Measurements from ENCODE around the gene SLIT1.

SLIT1 gene

DNA sequence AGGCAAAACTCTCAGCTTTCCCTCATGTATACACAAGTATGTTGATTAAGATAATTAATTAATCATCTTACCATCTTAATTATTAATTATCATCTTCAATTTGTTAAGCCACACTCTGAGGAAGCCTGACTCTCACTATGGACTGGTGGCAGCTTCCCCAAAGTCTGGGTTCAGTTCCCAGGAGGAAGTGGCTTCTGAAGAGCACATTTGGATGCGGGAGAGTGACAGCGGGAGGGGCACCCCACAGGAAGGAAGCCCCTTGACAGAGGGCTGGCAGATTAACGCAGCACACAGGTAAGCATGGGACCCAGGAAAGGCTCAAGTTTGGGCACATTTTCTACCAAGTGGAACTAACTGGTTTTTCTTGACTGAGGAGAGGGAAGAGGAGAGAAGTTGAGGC is 13.4 kb upstream of the SLIT1 start:
- DNase-seq: no peak

GRCh38 chr10:97197030-97197500 is 11.3 kb upstream of the SLIT1 start:
- DNase-seq: no peak

GRCh38 chr10:97196223-97197029 is 10.7 kb upstream of the SLIT1 start:
- no peak for DNase-seq

GRCh38 chr10:97195706-97196222 is 10.0 kb upstream of the SLIT1 start:
- DNase-seq: no peak

GRCh38 chr10:97192952-97193435 is 7.2 kb upstream of the SLIT1 start:
- no peak for DNase-seq

DNA sequence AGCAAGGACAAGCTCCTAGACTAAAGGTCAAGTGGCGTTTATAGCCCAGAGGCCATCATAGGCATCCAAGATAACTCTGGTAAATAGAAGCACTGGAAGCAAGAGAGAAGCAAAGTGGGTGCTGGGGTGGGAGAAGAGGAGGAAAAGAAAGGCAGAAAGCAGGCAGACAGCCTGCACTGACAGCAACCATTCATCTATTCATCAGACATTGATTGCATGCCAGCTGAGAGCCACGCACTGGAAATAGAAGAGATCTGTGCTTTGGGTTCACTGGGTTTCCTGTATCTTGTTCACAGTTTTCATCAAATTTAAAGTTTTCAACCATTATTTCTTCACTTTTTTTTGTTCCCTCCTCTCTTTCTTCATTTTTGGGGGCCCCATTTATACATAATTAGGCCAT is 4.7 kb upstream of the SLIT1 start:
- no peak for DNase-seq

DNA sequence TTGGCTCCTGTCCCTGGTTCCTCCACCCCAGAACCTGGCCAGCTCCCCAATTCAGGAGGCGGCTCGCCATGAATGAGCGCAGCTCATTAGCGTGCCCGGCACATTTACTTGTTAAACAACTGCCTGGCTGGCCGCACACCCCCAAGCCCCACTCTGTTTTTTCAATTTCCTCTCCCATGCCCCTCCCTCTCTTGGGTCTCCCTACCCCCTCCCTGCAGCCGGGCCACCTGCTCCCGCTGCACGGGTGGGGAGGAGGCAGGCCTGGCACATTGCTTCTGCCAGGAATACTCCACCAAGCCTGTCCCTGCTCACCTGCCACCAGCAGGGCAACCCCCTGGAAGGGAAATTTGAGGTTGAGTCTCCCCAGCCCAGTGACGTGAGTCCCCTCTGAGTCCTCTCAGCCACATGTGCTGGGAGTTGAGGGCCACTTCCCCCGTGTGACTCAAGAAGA is 2.5 kb upstream of the SLIT1 start:
- DNase-seq: no peak

- no peak for DNase-seq
These were observed 1.2 kb upstream of the SLIT1 start for GRCh38 chr10:97186911-97187310.

DNA sequence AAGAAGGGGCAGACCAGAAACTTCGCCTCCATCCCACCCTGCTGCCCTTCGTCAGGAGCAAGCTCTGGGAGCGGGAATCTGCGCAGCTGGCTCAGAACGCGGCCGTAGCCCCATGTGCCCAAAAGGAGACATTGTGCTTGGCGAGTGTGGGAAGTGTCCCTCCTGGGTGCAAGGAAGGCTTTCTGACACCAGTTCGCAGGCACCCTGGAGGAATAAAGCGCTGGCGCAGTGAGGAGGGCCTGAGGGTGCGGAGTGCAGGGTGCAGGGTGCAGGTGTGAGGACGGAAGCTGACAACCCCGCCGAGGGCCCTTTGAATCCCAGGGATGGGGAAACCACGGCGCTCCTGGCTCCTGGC is 811 bp downstream of the SLIT1 start:
- DNase-seq: no peak

DNA sequence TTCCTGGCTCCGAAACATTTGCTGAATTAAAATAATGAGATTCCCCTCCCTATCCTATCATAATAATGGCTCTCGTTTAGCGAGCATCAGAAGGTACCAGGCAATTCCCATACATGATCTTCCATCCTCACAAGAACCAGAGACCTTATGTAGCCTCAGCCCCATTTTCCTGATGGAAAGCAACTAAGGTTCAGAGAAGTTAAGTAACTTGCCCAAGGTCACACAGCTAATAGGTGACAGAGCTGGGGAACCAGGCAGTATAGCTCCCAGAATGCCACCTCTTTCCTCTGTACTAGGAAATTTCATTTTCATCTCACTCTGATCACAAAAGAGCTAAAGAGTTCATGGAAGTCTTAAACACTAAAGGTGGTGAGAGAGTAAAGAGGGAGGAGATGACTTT is 2.4 kb downstream of the SLIT1 start:
- DNase-seq: no peak

DNA sequence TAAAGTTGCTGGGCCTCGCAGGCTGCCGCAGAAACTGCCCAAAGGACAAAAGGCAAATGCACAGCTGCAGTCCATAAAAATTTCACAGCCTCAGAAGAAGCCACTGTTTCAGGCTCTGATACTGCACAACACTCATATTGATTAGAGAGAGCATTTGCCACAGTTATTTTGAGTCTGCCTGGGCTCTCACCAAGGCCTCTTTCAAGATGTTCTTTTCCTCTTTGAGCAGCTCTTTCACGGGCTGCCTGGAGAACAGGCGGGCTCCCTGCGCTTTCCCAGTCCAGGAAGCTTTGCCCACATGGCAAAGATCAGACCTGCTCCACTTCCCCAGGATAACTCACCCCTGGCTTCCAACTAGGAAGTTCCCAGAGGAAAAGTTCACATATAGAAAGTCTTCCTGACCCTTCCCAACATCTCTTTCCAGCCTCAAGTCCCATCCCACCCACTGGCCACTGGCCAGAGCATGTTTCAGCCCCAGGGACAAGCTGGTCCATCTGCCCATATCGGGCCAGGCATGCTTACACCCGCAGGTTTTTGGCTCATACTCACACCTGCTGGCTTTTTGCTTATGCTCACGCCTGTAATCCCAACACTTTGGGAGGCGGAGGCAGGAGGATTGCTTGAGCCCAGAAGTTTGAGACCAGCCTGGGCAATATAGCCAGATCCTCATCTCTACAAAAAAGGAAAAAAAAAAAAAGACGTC is 3.3 kb downstream of the SLIT1 start:
- DNase-seq: no peak

- DNase-seq: no peak
These were observed 4.8 kb downstream of the SLIT1 start for GRCh38 chr10:97180986-97181385.

DNA sequence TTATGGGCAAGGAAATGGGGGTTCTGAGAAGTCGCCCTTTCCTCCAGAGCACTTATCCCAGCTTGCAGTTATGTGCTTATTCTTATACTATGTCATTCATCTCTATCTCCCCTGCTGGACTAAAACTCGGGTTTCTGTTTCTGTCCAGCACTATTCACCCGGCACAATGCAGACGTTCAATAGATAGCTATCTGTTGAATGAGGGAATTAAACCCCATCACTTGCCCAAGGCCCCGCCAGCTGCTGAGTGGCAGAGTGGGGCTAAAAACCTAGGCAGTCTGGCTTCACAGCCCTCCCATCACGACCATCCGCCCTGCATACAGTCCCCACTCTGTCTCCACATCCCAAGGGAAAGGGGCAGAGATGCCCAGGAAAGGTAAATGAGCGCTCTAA is 5.4 kb downstream of the SLIT1 start:
- no peak for DNase-seq

DNA sequence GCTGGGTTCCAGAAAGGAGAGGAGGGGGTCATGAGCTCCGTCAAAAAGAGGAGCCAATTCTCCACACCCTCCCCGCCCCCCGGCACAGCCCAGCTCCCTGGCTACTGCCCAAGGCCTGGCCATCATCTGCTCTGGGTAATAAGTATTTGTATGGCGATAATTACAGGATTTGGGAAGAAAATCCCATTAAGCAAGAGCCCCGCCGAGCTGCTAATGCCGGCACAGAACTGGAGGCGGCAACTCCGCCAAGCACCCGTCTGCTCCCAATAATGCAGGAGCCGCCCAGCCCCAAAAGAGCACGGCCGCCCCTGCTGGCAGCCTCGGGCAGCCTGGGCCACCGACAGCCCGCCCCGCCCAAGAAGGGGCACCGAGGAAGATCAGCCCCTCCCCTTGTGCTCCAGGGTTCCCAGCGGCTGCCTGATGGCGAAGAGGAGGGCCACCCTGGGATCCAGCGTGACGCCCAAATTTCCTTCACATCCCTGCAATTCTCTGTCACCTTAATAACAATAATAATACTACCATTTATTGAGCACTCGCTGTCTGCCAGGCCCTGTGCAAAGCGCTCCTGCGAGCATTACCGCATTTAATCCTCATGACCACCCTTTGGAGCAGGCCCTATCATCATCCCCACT is 5.9 kb downstream of the SLIT1 start:
- DNase-seq: no peak

GRCh38 chr10:97179311-97179710 is 6.4 kb downstream of the SLIT1 start:
- no peak for DNase-seq

DNA sequence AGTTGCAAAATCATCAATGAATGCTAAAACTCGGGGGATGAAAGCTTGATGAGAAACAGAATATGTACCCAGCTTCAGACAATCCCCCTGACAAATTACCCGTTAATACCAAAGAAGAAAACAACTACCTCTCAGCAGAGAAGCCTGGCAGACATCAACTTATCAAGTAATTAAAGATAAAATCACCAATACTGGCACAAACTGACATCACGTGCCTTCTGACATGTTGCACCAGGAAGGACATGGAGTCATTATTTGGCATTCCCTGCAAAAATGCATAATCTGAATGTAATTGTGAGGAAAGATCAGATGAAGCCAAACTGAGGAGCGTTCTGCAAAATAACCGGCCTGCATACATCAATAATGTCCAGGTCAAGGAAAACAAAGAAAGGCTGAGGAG is 7.7 kb downstream of the SLIT1 start:
- DNase-seq: no peak

- DNase-seq: no peak
These were observed 9.5 kb downstream of the SLIT1 start for GRCh38 chr10:97176226-97176625.

- no peak for DNase-seq
These were observed 10.2 kb downstream of the SLIT1 start for GRCh38 chr10:97175586-97175985.

DNA sequence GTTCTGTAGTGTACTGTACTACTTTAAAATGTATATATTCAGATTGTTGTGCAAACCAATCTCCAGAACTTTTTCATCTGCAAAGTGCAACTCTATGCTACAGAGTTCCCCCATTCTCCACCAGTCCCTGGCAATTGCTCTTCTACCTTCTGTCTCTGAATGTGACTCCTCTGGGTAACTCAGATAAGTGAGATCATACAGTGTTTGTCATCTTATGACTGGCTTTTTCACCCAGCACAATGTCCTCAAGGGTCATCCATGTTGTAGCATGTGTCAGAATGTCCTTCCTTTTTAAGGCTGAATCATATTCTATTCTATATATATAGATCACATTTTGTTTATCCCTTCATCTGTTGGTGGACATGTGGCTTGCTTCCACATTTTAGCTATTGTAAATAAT is 10.8 kb downstream of the SLIT1 start:
- no peak for DNase-seq

DNA sequence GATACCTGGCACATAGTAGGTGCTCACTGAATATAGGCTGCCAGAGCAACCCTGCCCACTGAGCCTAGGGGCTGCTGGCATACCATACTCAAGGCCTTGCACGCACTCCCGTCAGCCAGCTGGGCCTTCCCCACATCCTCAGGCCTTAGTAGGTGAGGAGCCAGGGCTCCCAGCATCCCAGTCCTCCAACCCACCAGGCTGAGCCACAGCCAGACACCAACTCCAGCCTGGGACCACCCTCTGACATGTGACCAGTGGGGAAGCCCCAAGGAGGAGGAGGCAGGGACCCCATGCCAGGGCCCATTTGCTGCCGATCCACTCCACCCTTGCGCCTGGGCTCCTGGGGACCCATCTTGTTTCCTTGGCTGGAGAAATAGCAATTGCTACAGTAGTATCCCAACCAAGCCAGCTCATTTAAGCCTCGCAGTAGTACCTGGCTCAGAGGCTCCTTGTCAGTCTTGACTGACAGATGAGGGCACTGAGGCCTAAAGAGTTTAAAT is 11.4 kb downstream of the SLIT1 start:
- no peak for DNase-seq

- no peak for DNase-seq
These were observed 12.7 kb downstream of the SLIT1 start for GRCh38 chr10:97173036-97173435.

DNA sequence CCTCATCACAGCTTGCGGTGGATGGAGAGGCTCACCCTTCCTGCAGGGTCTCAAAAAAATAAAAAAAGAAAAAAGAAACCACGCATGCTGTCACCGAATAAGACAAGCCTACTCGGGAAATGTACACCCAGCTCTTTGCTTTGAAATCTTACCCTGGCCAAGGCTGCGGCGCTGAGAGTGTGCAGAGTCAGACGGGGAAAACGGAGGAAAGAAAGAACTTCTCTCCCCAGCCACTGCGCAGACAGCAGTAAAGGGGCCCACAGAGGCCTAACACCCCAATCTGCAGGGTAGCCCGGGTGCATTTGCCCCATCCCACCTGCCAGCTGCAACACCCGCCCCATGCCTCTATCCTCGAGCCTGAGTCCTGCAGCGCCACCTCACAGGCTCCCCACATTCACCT is 14.8 kb downstream of the SLIT1 start:
- DNase-seq: no peak

DNA sequence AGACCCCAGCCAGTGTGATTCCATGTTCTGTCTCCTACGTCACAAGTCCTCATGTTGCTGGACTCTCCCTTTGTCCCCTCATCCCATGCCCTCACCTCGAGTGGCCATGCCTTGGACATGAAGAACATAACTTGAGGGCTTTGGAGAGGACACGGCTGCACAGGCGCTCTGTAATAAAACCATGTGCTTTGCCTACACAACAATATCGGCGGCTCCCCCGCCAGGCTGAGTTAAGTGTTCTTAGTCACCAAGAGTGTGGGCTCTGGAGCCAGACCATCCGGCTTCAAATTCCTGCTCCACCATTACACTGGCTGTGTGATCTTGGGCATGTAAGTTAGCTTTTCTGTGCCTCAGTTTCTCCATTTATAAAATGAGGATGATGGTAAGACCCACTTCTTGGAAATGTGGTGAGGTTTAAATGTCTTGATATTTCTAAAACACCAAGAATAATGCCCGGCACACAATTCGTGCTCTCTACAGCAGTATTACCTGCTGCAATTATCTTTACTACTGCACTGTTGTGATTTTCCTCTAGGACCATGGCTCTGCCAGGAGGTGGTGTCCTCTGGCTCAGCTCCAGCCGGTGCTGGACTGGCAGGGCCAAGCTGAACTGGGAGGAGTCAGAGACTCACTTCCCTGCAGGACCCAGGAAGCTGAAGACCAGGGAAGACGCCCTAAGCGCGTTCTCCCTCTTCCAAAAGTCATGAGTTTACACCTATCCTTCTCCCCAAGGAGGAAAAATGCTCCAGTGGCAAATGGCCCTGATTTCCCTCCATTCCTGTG is 15.7 kb downstream of the SLIT1 start:
- no peak for DNase-seq
